ENCODE data around the gene UBE2L5. TPM values are rescaled to one million over a fixed set of nuclear protein-coding genes. Genes with fewer than 3 reads are reported as not detected.

UBE2L5 gene
- total and polyA plus RNA-seq, 5 experiments from 2014 or later = not detected

- Mint-ChIP-seq H3K4me3 (peak overlapping the region in 2 of 10 donors; percentile 52), H3K9me3 (no peaks in the 10 kb centered on the region), H3K27ac (peak overlapping the region in 8 of 10 donors; percentile 33 to 75 (median 62)), H3K36me3 (no peaks in the 10 kb centered on the region), H3K27me3 (no peaks in the 10 kb centered on the region), H3K4me1 (peaks cover 15 to 48% (median 37%) of the 10 kb centered on the region in 4 donors)
- ATAC-seq (no peak), DNase-seq (no peak)
- POLR2A ChIA-PET = interaction anchor here (0.6 to 2.1 kb wide), 6 partner anchors 11 to 139 kb away, joined by 3 to 11 read pairs (median 4); partner anchors contain the start of genes HMGB1 and UBE2L5
These were observed 12.2 kb upstream of the UBE2L5 start for GRCh38 chr13:30409886-30410704.

- ATAC-seq (no peak), DNase-seq (no peak)
- Mint-ChIP-seq H3K36me3 (no peaks in the 10 kb centered on the region), H3K4me3 (no peak overlapping the region), H3K27me3 (no peaks in the 10 kb centered on the region), H3K4me1 (peaks cover 20 to 54% (median 43%) of the 10 kb centered on the region in 4 donors), H3K9me3 (no peaks in the 10 kb centered on the region), H3K27ac (peak overlapping the region in 5 of 10 donors; percentile 1 to 72 (median 54))
- POLR2A ChIA-PET = interaction anchor here (0.7 to 1.6 kb wide), 4 partner anchors 11 to 36 kb away, joined by 3 to 6 read pairs (median 4); partner anchors contain the start of gene UBE2L5
These were observed 11.6 kb upstream of the UBE2L5 start for GRCh38 chr13:30410705-30411125.

GRCh38 chr13:30412346-30412745 is 9.9 kb upstream of the UBE2L5 start:
- H3K4me3 Mint-ChIP-seq = no peak overlapping the region
- peaks cover 21 to 53% (median 46%) of the 10 kb centered on the region in 4 donors for H3K4me1 Mint-ChIP-seq
- DNase-seq (no peak), ATAC-seq (no peak)
- POLR2A ChIA-PET = interaction anchor here (0.6 to 1.7 kb wide), 6 partner anchors 7 to 711 kb away, joined by 3 to 6 read pairs (median 4); partner anchors contain the start of gene HMGB1
- H3K36me3 Mint-ChIP-seq = no peaks in the 10 kb centered on the region
- no peaks in the 10 kb centered on the region for H3K27me3 Mint-ChIP-seq
- no peaks in the 10 kb centered on the region for H3K9me3 Mint-ChIP-seq
- H3K27ac Mint-ChIP-seq = peak overlapping the region in 6 of 10 donors; percentile 1 to 26 (median 14)

- H3K4me1 Mint-ChIP-seq = peaks cover 15 to 51% (median 41%) of the 10 kb centered on the region in 4 donors
- no peaks in the 10 kb centered on the region for H3K36me3 Mint-ChIP-seq
- ATAC-seq (no peak), DNase-seq (no peak)
- H3K9me3 Mint-ChIP-seq = no peaks in the 10 kb centered on the region
- H3K27ac Mint-ChIP-seq = peak overlapping the region in 7 of 10 donors; percentile 3 to 66 (median 11)
- H3K4me3 Mint-ChIP-seq = no peak overlapping the region
- POLR2A ChIA-PET = interaction anchor here (0.6 kb wide), 1 partner anchor 39 kb away, joined by 5 read pairs; no protein-coding TSS in a partner anchor
- H3K27me3 Mint-ChIP-seq = no peaks in the 10 kb centered on the region
These were observed 8.5 kb upstream of the UBE2L5 start for GRCh38 chr13:30413842-30414241.

- ATAC-seq = peak in 1 of 2 donors; percentile 28
- Mint-ChIP-seq H3K27me3 (no peaks in the 10 kb centered on the region), H3K4me1 (peaks cover 12 to 42% (median 31%) of the 10 kb centered on the region in 4 donors), H3K4me3 (peak overlapping the region in 1 of 10 donors; percentile 50), H3K27ac (peak overlapping the region in 3 of 10 donors; percentile 1 to 79 (median 58)), H3K36me3 (no peaks in the 10 kb centered on the region), H3K9me3 (no peaks in the 10 kb centered on the region)
- POLR2A ChIA-PET = interaction anchor here (0.9 kb wide), 1 partner anchor 20 kb away, joined by 3 read pairs; no protein-coding TSS in a partner anchor
- DNase-seq = no peak
These were observed 6.8 kb upstream of the UBE2L5 start for GRCh38 chr13:30415430-30416030.

- Mint-ChIP-seq H3K27ac (no peak overlapping the region), H3K4me1 (peaks cover 19 to 48% (median 35%) of the 10 kb centered on the region in 4 donors), H3K27me3 (no peaks in the 10 kb centered on the region), H3K4me3 (no peak overlapping the region), H3K36me3 (no peaks in the 10 kb centered on the region), H3K9me3 (no peaks in the 10 kb centered on the region)
- DNase-seq (no peak), ATAC-seq (no peak)
- POLR2A ChIA-PET = interaction anchor here (0.9 to 1.1 kb wide), 3 partner anchors 21 to 201 kb away, joined by 3 read pairs; partner anchors contain the start of gene USPL1
These were observed 5.8 kb upstream of the UBE2L5 start for GRCh38 chr13:30416471-30416870.

- no peak overlapping the region for H3K4me3 Mint-ChIP-seq
- POLR2A ChIA-PET = interaction anchor here (1.5 to 1.7 kb wide), 2 partner anchors 28 to 46 kb away, joined by 4 read pairs; no protein-coding TSS in a partner anchor
- no peak for ATAC-seq
These were observed 4.1 kb upstream of the UBE2L5 start for GRCh38 chr13:30418075-30418716.

GRCh38 chr13:30418717-30419459 is 3.4 kb upstream of the UBE2L5 start:
- no peak for DNase-seq
- no peaks in the 10 kb centered on the region for H3K9me3 Mint-ChIP-seq
- POLR2A ChIA-PET = interaction anchor here (0.6 to 1.7 kb wide), 6 partner anchors 7 to 47 kb away, joined by 3 to 5 read pairs (median 4); no protein-coding TSS in a partner anchor
- peaks cover 18 to 47% (median 37%) of the 10 kb centered on the region in 4 donors for H3K4me1 Mint-ChIP-seq
- peak overlapping the region in 9 of 10 donors; percentile 7 to 80 (median 53) for H3K27ac Mint-ChIP-seq
- H3K4me3 Mint-ChIP-seq = no peak overlapping the region
- no peaks in the 10 kb centered on the region for H3K27me3 Mint-ChIP-seq
- H3K36me3 Mint-ChIP-seq = no peaks in the 10 kb centered on the region
- no peak for ATAC-seq

More at GRCh38 chr13:30418075-30418716, 4.1 kb upstream of the UBE2L5 start:
- Mint-ChIP-seq H3K9me3 (no peaks in the 10 kb centered on the region), H3K36me3 (no peaks in the 10 kb centered on the region), H3K27me3 (no peaks in the 10 kb centered on the region), H3K4me1 (peaks cover 20 to 50% (median 36%) of the 10 kb centered on the region in 4 donors), H3K27ac (peak overlapping the region in 4 of 10 donors; percentile 7 to 77 (median 10))
- no peak for DNase-seq

GRCh38 chr13:30421093-30422053 is 920 bp upstream of the UBE2L5 start:
- Mint-ChIP-seq H3K4me3 (peak overlapping the region; percentile 75 to 88 (median 80)), H3K27ac (peak overlapping the region; percentile 32 to 92 (median 82)), H3K27me3 (no peaks in the 10 kb centered on the region), H3K4me1 (peaks cover 13 to 33% (median 26%) of the 10 kb centered on the region in 4 donors), H3K36me3 (no peaks in the 10 kb centered on the region), H3K9me3 (no peaks in the 10 kb centered on the region)
- ATAC-seq (peak; percentile 24 to 28), DNase-seq (peak in 3 of 10 donors; percentile 16 to 30 (median 23))
- POLR2A ChIA-PET = interaction anchor here (0.7 to 2.7 kb wide), 6 partner anchors 8 to 49 kb away, joined by 3 to 11 read pairs (median 7); no protein-coding TSS in a partner anchor

- no peak for ATAC-seq
- POLR2A ChIA-PET = interaction anchor here (0.6 to 1.2 kb wide), 4 partner anchors 39 to 77 kb away, joined by 3 to 4 read pairs (median 3); no protein-coding TSS in a partner anchor
- H3K4me1 Mint-ChIP-seq = peaks cover 11 to 21% (median 19%) of the 10 kb centered on the region in 4 donors
- H3K27ac Mint-ChIP-seq = peak overlapping the region in 1 of 10 donors; percentile 27
- H3K27me3 Mint-ChIP-seq = no peaks in the 10 kb centered on the region
- no peaks in the 10 kb centered on the region for H3K9me3 Mint-ChIP-seq
- no peak for DNase-seq
- H3K36me3 Mint-ChIP-seq = no peaks in the 10 kb centered on the region
- peak overlapping the region in 2 of 10 donors; percentile 10 to 55 for H3K4me3 Mint-ChIP-seq
These were observed 1.6 kb downstream of the UBE2L5 start for GRCh38 chr13:30423891-30424290.

Measured in naive thymus-derived CD8-positive, alpha-beta T cell (primary cell).